MM.1S (cell line): ENCODE results near the gene OR7A17.

Experiments used
- DNase-seq: peaks from one replicate; pipeline ENCODE4 v3.0.0-alpha.2; 2015
- H2AFZ ChIP-seq: fragments of 300-600 bp; sonication (generic); 2 replicates; pipeline ENCODE4 v1.6.0; 2016; ENCODE audit warnings: antibody characterized with exemption, low read length
- H3F3A ChIP-seq: fragments of 300-600 bp; sonication (generic); 2 replicates; pipeline ENCODE4 v1.6.1; 2016; ENCODE audit warnings: mild to moderate bottlenecking, antibody characterized with exemption, low read length, moderate library complexity, mixed read lengths; ENCODE audit not compliant: insufficient read depth
- H3K27ac ChIP-seq: fragments of 300-600 bp; sonication (generic); 2 replicates; pipeline ENCODE4 v1.5.1; 2016; ENCODE audit warnings: mild to moderate bottlenecking, low read length
- H3K27me3 ChIP-seq: fragments of 300-600 bp; sonication (generic); replicated peaks from 2 replicates; pipeline ENCODE4 v1.6.0; 2016; ENCODE audit warnings: low read length; ENCODE audit not compliant: insufficient read depth
- H3K36me3 ChIP-seq: fragments of 300-600 bp; sonication (generic); replicated peaks from 2 replicates; pipeline ENCODE4 v1.6.1; 2016; ENCODE audit warnings: mild to moderate bottlenecking, low read length, mixed read lengths; ENCODE audit not compliant: insufficient read depth
- H3K4me1 ChIP-seq: fragments of 300-600 bp; sonication (generic); 2 replicates; pipeline ENCODE4 v1.6.1; 2016; ENCODE audit warnings: low read length, mixed read lengths
- H3K4me2 ChIP-seq: fragments of 300-600 bp; sonication (generic); 2 replicates; pipeline ENCODE4 v1.6.0; 2016; ENCODE audit warnings: low read depth, low read length
- H3K4me3 ChIP-seq: fragments of 300-600 bp; sonication (generic); 2 replicates; pipeline ENCODE4 v1.5.1; 2016; ENCODE audit warnings: low read length, mixed read lengths
- H3K79me2 ChIP-seq: fragments of 300-600 bp; sonication (generic); 2 replicates; pipeline ENCODE4 v1.6.1; 2016; ENCODE audit warnings: mixed run types, low read length, mixed read lengths
- H3K9ac ChIP-seq: fragments of 300-600 bp; sonication (generic); 2 replicates; pipeline ENCODE4 v1.6.1; 2016; ENCODE audit warnings: low read length, mixed read lengths
- H3K9me2 ChIP-seq: fragments of 300-600 bp; sonication (generic); replicated peaks from 2 replicates; pipeline ENCODE4 v1.6.1; 2016; ENCODE audit warnings: mild to moderate bottlenecking, low read length, mixed read lengths; ENCODE audit not compliant: insufficient read depth
- H3K9me3 ChIP-seq: fragments of 300-600 bp; sonication (generic); replicated peaks from 2 replicates; pipeline ENCODE4 v1.6.1; 2016; ENCODE audit warnings: mild to moderate bottlenecking, low read length, mixed read lengths; ENCODE audit not compliant: insufficient read depth
- H4K20me1 ChIP-seq: fragments of 300-600 bp; sonication (generic); 2 replicates; pipeline ENCODE4 v1.6.1; 2016; ENCODE audit warnings: mild to moderate bottlenecking, low read length, moderate library complexity, mixed read lengths; ENCODE audit not compliant: insufficient read depth
- EZH2 ChIP-seq: fragments of 300-600 bp; sonication (generic); optimal IDR thresholded peaks from 2 replicates; pipeline ENCODE3; 2017; ENCODE audit warnings: low read depth, mild to moderate bottlenecking, antibody characterized with exemption, low read length, mixed read lengths
- EZH2phosphoT487 ChIP-seq: fragments of 300-600 bp; sonication (generic); IDR thresholded peaks from 2 replicates; pipeline ENCODE4 v1.6.1; 2018; ENCODE audit warnings: antibody characterized with exemption, low read length
- TF ChIP-seq, protein P1 (sequence below): fragments of 300-600 bp; sonication (generic); IDR thresholded peaks from 2 replicates; pipeline ENCODE4 v1.5.1; 2016; ENCODE audit warnings: antibody characterized with exemption, low read length, mixed read lengths

Gene OR7A17

DNA sequence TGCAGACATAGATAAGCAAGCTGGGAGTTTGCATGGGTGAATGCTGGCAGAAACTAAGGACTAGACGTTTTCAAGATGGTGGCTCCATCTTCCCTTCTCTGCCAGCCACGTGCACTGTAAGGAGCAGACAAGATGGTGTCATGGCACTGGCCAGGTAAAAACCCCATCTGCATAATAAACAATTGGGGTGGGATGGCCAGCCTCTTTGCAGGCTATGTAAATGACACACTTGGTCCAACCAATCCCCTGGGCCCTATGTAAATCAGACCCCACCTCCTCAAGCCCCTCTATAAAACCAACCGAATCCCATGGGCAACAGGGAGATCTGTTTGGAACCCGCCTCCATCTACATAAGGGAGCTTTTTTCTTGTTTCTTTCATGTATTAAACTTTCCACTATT is 48.5 kb downstream of the OR7A17 start:
- Histone ChIP-seq H3K9me3 (no peaks in the 10 kb centered on the region), H2AFZ (no peak overlapping the region), H4K20me1 (no peaks in the 10 kb centered on the region), H3K9me2 (no peaks in the 10 kb centered on the region), H3F3A (no peaks in the 10 kb centered on the region), H3K9ac (no peak overlapping the region), H3K27ac (no peak overlapping the region), H3K27me3 (peaks cover 81% of the 10 kb centered on the region), H3K4me2 (no peak overlapping the region), H3K4me3 (no peak overlapping the region), H3K4me1 (no peaks in the 10 kb centered on the region), H3K36me3 (no peaks in the 10 kb centered on the region), H3K79me2 (no peaks in the 10 kb centered on the region)
- DNase-seq: no peak
- TF ChIP-seq EZH2 (no peak), EZH2phosphoT487 (no peak)
- TF ChIP-seq, protein P1, sequence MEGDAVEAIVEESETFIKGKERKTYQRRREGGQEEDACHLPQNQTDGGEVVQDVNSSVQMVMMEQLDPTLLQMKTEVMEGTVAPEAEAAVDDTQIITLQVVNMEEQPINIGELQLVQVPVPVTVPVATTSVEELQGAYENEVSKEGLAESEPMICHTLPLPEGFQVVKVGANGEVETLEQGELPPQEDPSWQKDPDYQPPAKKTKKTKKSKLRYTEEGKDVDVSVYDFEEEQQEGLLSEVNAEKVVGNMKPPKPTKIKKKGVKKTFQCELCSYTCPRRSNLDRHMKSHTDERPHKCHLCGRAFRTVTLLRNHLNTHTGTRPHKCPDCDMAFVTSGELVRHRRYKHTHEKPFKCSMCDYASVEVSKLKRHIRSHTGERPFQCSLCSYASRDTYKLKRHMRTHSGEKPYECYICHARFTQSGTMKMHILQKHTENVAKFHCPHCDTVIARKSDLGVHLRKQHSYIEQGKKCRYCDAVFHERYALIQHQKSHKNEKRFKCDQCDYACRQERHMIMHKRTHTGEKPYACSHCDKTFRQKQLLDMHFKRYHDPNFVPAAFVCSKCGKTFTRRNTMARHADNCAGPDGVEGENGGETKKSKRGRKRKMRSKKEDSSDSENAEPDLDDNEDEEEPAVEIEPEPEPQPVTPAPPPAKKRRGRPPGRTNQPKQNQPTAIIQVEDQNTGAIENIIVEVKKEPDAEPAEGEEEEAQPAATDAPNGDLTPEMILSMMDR: no peak

DNA sequence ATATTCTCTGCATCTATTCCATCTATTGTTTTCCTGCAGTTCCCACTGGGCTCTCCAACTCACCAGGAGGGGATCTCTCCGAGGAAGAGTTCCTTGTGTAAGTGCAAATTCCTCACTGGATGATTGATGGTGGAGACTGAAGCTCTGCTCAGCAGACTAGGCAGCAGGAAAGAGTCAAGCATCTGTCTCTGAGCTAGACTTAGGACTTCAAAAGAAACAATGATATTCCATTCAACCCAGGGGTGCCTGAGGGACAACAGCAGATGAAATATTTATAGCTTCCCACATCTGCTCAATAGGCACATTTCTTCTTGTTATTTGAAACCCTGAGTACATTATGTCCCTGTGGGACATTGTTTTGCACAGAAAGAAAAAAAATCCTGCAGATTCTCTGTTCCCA is 50.9 kb downstream of the OR7A17 start, which contains the start of the genes OR7A5 and OR7C1:
TSS of gene OR7A5 (minus strand) at position 175 of the 400 bp plus-strand sequence. CDS start 6,944 bp downstream, outside the sequence.
TSS of gene OR7C1 (minus strand) at position 175 of the 400 bp plus-strand sequence. CDS start 35,049 bp downstream, outside the sequence.
- no peaks in the 10 kb centered on the region for H3K9me3 ChIP-seq
- peaks cover 83% of the 10 kb centered on the region for H3K27me3 ChIP-seq
- H3K36me3 ChIP-seq: no peaks in the 10 kb centered on the region
- no peaks in the 10 kb centered on the region for H3F3A ChIP-seq
- no peak within 1 kb of the TSS for H3K4me2 ChIP-seq
- H3K9ac ChIP-seq: no peak within 1 kb of the TSS
- H2AFZ ChIP-seq: no peak within 1 kb of the TSS
- H3K4me3 ChIP-seq: no peak within 1 kb of the TSS
- H3K9me2 ChIP-seq: no peaks in the 10 kb centered on the region
- H3K79me2 ChIP-seq: no peaks in the 10 kb centered on the region
- TF ChIP-seq EZH2 (no peak), EZH2phosphoT487 (no peak)
- TF ChIP-seq, protein P1: no peak
- DNase-seq: no peak
- H3K4me1 ChIP-seq: no peaks in the 10 kb centered on the region
- H4K20me1 ChIP-seq: no peaks in the 10 kb centered on the region
- no peak within 1 kb of the TSS for H3K27ac ChIP-seq

DNA sequence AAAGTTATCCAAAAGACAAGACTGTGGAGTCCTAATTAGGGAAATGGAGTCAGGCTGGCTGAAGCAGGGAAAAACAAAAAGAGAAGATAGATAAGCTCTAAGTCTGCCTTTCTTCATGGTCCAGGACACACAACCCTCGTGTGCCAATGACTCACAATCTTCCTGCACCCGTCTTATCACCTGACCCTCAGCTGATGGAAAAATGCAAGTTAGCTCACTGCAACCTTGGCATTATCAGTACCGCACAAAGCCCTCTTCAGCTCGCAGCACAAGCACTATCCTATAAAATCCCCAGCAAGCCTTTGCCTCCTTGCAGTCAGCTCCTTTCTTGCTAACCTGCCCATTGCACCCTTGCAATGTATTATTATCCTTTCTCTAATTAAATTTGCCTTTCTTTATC is 55.2 kb downstream of the OR7A17 start:
- Histone ChIP-seq H3K27me3 (peaks cover 83% of the 10 kb centered on the region), H4K20me1 (no peaks in the 10 kb centered on the region), H3K4me3 (no peak overlapping the region), H3K36me3 (no peaks in the 10 kb centered on the region), H3F3A (no peaks in the 10 kb centered on the region), H3K27ac (no peak overlapping the region), H3K9ac (no peak overlapping the region), H3K79me2 (no peaks in the 10 kb centered on the region), H2AFZ (no peak overlapping the region), H3K9me3 (no peaks in the 10 kb centered on the region), H3K9me2 (no peaks in the 10 kb centered on the region), H3K4me1 (no peaks in the 10 kb centered on the region), H3K4me2 (no peak overlapping the region)
- DNase-seq: no peak
- TF ChIP-seq EZH2phosphoT487 (no peak), EZH2 (no peak)
- TF ChIP-seq, protein P1: no peak
